ENCODE measurements around the gene IRAK3. TPM values are rescaled to one million over a fixed set of nuclear protein-coding genes. Genes with fewer than 3 reads are reported as not detected.

The IRAK3 gene
- total RNA-seq (2021; ENCODE audit: unreplicated experiment), result 0.12 TPM
- polyA plus RNA-seq (2012), result 0.01 and 0.03 TPM in 2 replicates
- Bru-seq, nascent RNA, result percentile 15 among the genes with signal in this experiment
- BruChase-seq, experiment 1, labeled RNA remaining after a 6-hour chase, result percentile 16 among the genes with signal in this experiment
- percentile 17 among the genes with signal in this experiment for BruChase-seq, experiment 2, labeled RNA remaining after a 2-hour chase
- long read RNA-seq, result 0 reads

- Histone ChIP-seq H3K4me2 (ENCODE audit: low read length) (no peak within 1 kb of the TSS), H3K79me2 (ENCODE audit: insufficient read depth, low read length) (no peaks in the 10 kb centered on the region), H2AFZ (ENCODE audit: low read depth, low read length, poor library complexity, severe bottlenecking) (no peak within 1 kb of the TSS), H3K27me3 (ENCODE audit: insufficient read depth, low read length) (no peaks in the 10 kb centered on the region), H3K9me3 (ENCODE audit: control insufficient read depth in 1 of 2, insufficient read depth in 1 of 2, low read depth in 1 of 2, low read length in 2 of 2) (no peaks in the 10 kb centered on the region), H3K36me3 (ENCODE audit: control insufficient read depth in 1 of 2, insufficient read depth in 2 of 2, low read length in 2 of 2) (no peaks in the 10 kb centered on the region), H3K9ac (ENCODE audit: low read length) (no peak within 1 kb of the TSS), H3K4me1 (ENCODE audit: control insufficient read depth in 1 of 2, insufficient read depth in 2 of 2, low read length in 2 of 2) (no peaks in the 10 kb centered on the region), H3K4me3 (replicated peaks in 1 of 2; ENCODE audit: low read depth in 1 of 2, low read length in 2 of 2) (no peak within 1 kb of the TSS), H3K27ac (ENCODE audit: low read depth, low read length) (no peak within 1 kb of the TSS), H4K20me1 (ENCODE audit: insufficient read depth) (no peaks in the 10 kb centered on the region), H3K9me2 (ENCODE audit: insufficient read depth) (no peaks in the 10 kb centered on the region; the same call in 1 of the 2 replicates)
- RAD21 ChIA-PET (ENCODE audit: low non-redundant PET in 1 of 2, low total read pairs in 2 of 2, uncharacterized antibody in 2 of 2, unreplicated experiment in 2 of 2), result no interaction called here
- CTCF ChIA-PET, result no interaction called here
- ATAC-seq, result no peak
- no peak for TF ChIP-seq REST (IDR thresholded peaks at IDR 0.05; ENCODE audit: low read depth)
- no peak for TF ChIP-seq CBX3 (IDR thresholded peaks at IDR 0.05; ENCODE audit: low read depth)
- TF ChIP-seq YY1 (IDR thresholded peaks at IDR 0.05; ENCODE audit: extremely low read depth, insufficient replicate concordance, low read depth, low read length), result no peak
- TF ChIP-seq ZNF274 (IDR thresholded peaks at IDR 0.05; ENCODE audit: low read depth, low read length), result no peak
- no peak for TF ChIP-seq MAX (IDR thresholded peaks at IDR 0.05)
- no peak for TF ChIP-seq ZBTB33 (IDR thresholded peaks at IDR 0.05; ENCODE audit: extremely low read depth, insufficient replicate concordance, low read length)
- no peak for TF ChIP-seq CEBPB (IDR thresholded peaks at IDR 0.05; ENCODE audit: low read depth)
- no peak for TF ChIP-seq SRF (IDR thresholded peaks at IDR 0.05; ENCODE audit: low read depth)
- TF ChIP-seq JUND (IDR thresholded peaks at IDR 0.05), result no peak
- no peak for TF ChIP-seq CTCF (IDR thresholded peaks at IDR 0.05 in 2 of 3, conservative IDR thresholded peaks at IDR 0.05 in 1 of 3; ENCODE audit: borderline replicate concordance in 1 of 3, insufficient read depth in 1 of 3, low read depth in 2 of 3, low read length in 2 of 3)
- TF ChIP-seq POLR2AphosphoS5 (IDR thresholded peaks at IDR 0.05; ENCODE audit: low read depth, low read length), result no peak
- no peak for TF ChIP-seq RAD21 (IDR thresholded peaks at IDR 0.05; ENCODE audit: low read depth)
- TF ChIP-seq SIN3A (IDR thresholded peaks at IDR 0.05; ENCODE audit: low read depth), result no peak
- no peak for TF ChIP-seq EZH2 (IDR thresholded peaks at IDR 0.05)
- TF ChIP-seq TCF7L2 (IDR thresholded peaks at IDR 0.05; ENCODE audit: borderline replicate concordance, extremely low read depth, insufficient read depth, insufficient read length), result no peak
- no peak for TF ChIP-seq EZH2phosphoT487 (IDR thresholded peaks at IDR 0.05; ENCODE audit: borderline replicate concordance)
- TF ChIP-seq SP1 (IDR thresholded peaks at IDR 0.05; ENCODE audit: low read depth), result no peak
- no peak for TF ChIP-seq ELF1 (IDR thresholded peaks at IDR 0.05; ENCODE audit: borderline replicate concordance, low read depth)
- no peak for DNase-seq (ENCODE audit: low read depth, low spot score)
- no TSS peak for BruUV-seq (replicated peaks)
- POLR2A ChIA-PET, result no interaction called here
- intact Hi-C loops (cut with micrococcal nuclease), result no loop called here
Observed at GRCh38 chr12:66188584-66189485, at the start of gene IRAK3. Gene IRAK3 (plus strand): TSS chr12:66189214. CDS start chr12:66189300, 86 bp downstream.
